Measurements from ENCODE around the gene TTLL4.

DNA sequence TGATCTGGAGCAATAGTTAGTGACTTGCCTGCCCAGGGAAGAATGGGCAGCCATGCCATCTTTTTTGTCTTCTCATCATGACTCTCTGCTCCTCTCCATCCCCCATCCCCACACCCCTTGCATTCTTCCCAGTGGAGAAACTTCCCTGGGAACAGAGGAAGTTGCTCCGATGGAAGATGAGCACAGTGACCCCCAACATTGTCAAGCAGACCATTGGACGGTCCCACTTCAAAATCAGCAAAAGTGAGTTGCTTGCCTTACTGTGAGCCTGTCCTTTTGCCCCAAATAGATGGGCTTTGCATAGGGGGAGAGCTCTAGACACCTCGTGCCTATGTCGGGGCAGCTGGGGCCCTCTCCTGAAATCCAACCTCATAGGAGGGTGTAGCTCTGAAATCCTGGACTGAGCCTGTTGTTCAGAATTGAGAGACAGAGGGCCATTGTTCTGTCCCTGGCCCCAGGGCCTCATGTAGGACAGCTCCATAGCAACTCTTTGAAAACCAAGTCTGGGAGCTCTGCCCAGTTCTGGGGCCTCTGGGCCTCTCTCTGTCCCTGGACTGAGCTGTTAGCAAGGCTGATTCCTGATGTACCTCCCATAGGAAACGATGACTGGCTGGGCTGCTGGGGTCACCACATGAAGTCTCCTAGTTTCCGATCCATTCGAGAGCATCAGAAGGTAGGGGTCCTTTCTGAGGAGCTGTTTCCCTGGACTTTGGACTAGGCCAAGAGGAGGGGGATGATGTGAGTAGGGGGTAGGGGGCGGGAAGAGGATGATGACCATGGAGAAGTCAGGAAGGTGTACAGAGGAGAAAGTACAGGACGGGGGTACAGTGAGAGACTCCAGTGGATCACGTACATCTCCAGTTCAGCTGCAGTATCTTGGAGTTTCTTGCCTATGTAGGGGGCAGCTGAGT lies 35.2 kb downstream of the TTLL4 start:
- TF ChIP-seq, protein P1, sequence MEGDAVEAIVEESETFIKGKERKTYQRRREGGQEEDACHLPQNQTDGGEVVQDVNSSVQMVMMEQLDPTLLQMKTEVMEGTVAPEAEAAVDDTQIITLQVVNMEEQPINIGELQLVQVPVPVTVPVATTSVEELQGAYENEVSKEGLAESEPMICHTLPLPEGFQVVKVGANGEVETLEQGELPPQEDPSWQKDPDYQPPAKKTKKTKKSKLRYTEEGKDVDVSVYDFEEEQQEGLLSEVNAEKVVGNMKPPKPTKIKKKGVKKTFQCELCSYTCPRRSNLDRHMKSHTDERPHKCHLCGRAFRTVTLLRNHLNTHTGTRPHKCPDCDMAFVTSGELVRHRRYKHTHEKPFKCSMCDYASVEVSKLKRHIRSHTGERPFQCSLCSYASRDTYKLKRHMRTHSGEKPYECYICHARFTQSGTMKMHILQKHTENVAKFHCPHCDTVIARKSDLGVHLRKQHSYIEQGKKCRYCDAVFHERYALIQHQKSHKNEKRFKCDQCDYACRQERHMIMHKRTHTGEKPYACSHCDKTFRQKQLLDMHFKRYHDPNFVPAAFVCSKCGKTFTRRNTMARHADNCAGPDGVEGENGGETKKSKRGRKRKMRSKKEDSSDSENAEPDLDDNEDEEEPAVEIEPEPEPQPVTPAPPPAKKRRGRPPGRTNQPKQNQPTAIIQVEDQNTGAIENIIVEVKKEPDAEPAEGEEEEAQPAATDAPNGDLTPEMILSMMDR (IDR thresholded peaks at IDR 0.05 in 4 of 5, conservative IDR thresholded peaks at IDR 0.05 in 1 of 5) = no peak
- no peak for TF ChIP-seq POLR2A (IDR thresholded peaks at IDR 0.05)

Measured in gastrocnemius medialis (tissue), 4 donors.